NCI-H748 (cell line): Measurements from ENCODE around the gene MAMDC2.

Experiments
- DNase-seq: peaks from one replicate; lab custom pipeline; 2025; ENCODE audit not compliant: unreplicated experiment; lab: John Stamatoyannopoulos, UW

Gene MAMDC2

DNA sequence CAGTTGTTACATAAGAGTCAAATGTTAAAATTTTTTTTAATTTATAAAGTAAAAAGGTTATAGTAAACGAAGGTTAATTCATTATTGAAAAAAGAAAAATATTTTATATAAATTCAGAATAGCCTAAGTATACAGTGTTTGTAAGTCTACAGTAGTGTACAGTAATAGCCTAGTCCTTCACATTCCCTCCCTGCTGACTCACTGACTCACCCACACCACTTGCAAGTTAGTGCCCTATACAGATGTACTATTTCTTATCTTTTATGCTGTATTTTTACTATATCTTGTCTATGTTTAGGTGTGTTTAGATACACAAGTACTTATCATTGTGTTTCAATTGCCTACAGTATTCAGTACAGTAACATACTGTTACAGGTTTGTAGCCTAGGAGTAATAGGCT, 57.6 kb downstream of the MAMDC2 start:
- no peak for DNase-seq

DNA sequence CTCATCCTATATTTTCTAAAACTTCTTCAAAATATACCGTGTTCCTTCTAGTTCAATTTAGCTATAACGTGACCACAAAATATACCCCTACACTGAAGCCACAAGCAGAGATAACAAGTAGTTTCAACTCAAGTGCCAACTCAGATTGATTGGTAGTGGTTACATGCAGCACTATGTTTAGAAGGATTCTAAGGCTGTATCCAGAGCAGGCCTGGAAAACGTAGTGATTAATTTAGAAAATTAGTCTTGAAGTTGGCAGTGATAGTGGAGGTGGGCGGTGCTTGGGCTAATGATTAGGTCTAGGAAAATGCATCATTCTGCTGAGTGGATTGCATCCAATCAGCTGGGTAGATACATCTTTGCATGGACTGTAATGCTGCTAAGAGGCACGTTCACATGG, 61.5 kb downstream of the MAMDC2 start:
- DNase-seq, result no peak

DNA sequence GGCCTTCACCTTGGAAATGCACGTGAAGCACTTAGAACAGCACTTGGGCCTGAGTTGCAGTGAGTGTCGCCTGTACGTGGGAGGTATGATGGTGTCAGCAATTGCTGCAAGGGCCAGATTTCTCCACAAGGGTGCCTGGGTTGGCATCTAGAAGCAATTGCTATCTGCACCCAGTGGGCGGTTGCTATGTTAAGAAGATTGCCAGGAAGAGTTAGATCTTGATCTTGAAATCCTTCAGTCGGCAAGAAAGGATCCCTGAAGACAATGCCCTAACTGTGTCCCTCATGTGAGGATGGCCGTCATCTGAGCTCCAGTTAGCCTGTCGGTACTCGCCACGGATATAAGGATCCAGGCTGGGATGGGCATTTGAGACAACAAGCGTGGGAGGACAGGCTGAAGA, 62.9 kb downstream of the MAMDC2 start:
- DNase-seq, result no peak

DNA sequence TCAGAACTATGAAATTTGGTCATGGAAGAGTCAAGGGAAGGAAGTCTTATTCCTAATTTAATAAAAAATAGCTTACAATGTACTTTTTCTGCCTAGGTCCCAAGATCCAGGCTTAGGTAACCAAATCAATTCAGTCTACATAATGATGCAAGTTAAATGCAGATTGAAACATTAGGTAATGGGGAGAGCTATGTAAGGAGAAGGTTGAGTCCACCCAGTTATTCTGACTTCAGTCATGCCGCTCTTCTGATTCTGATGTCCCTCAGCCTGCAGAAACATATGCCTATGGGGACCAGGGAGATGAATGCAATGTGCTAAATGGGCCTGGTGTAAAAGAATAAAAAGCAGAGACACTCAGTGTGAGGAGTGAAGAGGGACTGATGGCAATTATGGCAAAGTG, 63.9 kb downstream of the MAMDC2 start:
- DNase-seq, result no peak

DNA sequence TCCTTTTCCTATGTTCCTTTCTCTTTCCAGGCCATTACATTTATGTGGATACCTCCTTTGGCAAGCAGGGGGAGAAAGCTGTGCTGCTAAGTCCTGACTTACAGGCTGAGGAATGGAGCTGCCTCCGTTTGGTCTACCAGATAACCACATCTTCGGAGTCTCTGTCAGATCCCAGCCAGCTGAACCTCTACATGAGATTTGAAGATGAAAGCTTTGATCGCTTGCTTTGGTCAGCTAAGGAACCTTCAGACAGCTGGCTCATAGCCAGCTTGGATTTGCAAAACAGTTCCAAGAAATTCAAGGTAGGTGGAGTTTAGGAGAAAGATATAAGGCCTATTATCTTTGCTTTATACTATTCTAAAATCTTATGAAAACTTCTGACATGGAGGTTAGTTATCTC, 64.5 kb downstream of the MAMDC2 start:
- DNase-seq, result no peak

DNA sequence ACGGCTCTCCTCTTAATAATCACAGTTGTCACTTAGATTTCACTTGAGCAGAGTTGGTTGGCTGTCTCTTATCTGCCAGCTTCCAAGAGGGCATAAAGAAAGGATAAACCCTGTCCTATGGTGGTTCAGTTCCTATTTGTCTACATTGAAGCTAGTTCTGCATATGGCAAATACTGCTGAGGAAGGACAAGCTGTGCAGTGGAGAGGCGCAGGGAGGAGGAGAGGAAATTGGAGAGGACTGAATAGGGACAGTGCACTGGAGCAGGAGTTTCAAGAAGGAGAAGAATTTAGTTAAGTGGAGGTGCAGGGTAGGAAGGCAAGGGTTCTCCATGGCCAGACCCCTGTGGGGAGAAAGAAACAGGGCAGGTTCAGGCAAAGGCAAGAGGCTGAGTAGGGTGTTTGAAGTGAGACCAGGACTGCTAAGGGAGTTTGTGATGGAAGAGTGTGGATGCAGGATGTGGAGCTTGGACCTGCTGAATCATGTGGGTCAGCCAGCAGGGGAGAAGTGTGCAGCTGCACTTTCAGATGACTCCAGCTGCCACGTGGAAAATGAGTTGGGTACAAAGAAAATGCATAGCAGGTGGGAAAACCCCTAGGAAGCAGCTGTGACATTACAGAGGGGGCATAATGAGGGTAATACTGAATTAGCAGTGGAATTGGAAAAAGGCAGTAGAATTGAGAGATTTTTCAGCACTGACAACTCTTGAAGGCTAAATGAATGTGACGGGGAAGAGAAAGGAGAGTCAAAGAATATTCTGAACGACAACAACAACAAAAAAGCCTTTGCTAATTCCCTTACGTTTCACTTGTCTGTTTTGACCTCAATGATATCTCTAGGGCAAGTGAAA, 66.8 kb downstream of the MAMDC2 start:
- peak; percentile 94 for DNase-seq

DNA sequence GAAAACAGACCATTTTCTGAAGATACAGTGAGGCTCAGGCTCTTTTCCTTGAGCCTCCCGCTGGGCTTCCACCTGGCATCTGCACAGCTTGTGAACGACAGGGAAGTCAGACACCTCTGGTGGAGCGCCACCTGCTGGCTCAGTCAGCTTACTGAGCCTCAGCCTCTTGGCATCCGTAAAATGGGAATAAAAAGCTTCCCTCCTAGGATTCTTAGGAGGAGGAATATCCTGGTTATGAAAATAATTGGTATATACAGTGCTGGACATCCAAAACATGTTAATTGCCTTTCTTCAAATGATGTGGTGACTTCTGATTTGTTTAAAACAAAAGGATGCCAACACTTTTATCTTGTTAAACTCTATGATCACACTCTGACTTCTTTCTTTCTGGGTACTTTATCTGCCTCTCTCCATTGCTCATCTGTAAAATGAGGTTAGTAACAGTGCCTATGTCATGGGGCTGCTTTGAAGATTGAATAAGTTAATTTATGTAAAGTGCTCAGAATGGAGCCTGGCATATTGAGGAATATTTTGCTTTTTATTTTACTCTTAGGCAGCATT, 67.5 kb downstream of the MAMDC2 start:
- peak; percentile 96 for DNase-seq

DNA sequence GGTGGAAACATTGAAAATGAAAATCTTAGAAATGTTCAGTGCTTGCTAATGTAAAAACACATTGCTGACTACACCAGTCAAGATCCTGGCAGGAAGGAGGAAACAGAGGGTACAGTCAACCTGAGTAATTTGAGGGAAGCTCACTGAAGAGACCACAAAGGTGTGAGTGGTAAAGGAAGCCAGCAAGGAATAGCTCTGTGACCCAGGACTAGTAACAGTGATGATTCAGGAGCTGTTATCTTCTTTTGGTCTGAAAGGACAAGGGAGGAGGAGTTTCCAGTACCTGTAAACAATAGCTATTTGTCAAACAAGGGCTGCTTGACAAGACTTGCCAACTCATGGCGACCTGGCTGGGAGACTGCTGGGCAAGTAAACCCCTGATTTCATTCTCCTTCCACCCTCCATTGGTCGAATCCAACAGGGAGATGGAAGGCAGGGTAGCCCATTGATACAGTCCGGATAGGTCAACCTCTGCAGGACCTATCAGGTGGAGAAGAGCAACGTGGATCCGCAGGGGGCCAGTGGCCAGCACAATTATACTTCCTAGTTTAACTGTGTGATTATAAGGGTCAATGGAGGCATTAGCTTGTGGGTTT, 68.1 kb downstream of the MAMDC2 start:
- DNase-seq, result peak; percentile 63

DNA sequence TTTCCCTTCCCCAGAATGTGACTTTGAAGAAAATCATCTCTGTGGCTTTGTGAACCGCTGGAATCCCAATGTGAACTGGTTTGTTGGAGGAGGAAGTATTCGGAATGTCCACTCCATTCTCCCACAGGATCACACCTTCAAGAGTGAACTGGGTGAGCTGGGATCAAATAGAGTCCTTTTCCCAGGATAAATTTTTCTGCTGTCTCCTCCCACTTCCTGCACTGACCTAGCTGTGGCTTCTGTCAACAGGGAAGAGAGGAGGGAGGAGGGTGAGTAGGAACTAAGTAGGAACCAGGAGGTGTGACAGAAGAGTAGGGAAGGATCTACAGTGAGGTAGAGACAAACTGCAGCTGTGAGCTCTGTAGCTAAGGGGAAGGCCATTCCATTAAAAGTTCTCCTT, 69.3 kb downstream of the MAMDC2 start:
- DNase-seq, result peak; percentile 35

DNA sequence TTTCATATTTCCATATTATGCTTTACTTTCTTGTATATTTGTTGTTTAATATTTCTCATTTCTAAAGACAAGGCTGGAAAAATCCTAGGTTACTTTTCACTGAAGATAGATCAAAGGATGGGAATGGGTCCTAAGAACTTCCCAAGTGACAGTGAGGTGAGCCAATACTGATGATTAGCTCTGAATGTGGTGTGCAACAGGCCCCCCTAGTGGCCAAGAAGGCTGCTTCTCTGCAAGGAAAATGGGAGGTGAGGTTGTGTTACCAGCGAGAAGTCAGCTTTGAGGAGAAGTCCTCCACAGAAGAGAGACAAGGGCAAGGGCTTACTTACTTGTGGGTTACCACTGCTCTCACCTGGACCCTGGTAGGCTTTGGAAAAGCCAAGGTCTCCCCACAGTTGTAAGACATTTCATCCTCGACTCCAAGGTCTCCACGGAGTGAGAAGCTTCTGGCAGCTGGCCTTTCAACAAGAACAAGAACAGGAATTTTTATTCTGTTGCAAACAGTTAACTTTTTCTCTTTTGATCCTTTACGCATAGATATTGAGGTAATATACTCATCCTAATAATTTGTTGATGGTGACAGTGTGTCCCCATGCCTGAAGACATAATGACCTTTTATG, 69.9 kb downstream of the MAMDC2 start:
- DNase-seq, result peak; percentile 81

DNA sequence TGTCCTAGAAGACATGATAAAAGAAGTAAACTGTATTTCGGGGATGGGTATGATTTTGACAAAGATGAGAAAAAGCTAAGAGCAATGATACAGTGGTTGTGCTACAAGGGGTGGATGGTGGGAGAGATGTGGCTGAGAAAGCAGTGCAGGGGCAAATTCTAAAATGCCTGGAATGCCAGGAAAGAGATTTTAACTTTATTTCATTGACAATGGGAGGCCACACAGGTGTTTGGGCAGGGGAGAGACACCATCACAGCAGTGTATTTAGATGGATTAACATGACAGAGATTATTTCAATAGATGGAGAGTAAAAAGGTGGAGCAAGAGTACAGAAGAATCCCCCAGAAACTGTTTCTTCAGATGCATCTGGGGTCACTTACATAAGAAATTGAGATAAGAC, 71.2 kb downstream of the MAMDC2 start:
- DNase-seq, result no peak

DNA sequence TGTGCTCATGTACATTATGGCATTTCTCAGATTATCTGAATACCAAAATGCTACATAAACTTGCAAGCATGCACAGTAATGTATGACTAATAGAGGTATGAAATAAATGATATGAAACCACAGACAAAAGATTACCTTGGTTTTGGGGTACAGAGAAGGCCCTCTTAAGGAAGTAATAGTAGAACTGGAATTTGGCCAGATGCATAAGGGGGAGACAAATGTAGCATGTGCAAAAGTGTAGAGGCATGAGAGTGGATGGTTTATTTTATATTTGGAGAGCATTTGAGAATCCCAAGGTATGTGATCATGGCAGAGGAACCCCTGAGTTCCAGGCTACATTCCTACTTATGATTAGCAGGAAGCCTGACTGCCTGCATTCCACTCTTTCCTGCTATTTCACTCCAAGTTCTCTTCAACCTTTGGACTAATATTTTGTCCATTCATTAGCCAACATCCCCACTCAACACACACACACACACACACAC, 74.2 kb downstream of the MAMDC2 start:
- DNase-seq, result no peak

DNA sequence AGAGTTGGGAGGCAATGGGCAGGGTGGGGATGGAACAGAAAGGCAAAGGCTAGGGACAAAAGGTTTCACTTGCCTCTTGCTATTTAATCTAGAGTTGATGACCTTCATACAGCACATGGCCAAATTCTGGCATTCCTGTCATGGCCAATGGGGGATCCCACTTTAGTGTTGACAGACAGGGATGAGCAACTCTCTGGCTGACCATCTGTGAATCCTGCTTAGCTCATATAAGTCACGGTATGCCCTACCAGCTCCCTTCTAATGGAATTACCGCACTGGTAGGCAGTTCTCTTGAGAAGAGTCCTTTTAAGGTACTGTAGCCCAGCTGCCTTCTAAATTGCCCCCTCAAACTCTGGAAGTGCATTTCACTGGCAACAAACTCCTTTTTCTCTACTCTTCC, 76.1 kb downstream of the MAMDC2 start:
- DNase-seq, result no peak

DNA sequence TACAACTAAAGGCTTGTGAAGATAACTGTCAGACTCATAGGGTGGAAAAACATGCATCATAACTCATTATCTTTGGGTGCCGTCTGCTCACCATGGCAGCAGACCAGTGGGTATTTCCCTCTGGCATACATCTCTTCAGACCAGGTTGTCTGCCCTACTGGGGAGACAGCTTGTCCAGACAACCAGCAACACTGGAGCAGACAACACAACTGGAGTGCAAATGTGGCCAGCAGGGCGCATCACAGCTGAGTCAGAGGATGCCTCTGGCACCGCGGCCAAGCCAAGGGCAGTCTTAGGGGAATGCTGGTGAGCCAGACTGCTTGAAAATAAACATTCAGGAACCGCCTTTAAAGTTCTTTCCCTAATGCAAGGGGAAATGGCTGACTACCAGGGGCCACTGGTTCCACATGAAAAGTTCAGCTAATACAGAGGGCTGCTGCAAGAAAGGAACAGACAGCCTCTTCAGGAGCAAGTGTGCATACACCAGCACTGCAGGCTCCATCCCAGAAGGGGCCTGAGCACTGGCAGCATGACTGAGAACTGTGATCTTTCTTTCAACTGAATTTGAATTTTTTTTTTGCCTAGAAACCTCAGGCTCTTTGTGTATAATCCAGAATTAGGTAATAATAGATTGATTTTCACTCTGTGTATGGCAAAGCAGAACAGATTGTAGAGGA, 77.3 kb downstream of the MAMDC2 start:
- peak; percentile 23 for DNase-seq

DNA sequence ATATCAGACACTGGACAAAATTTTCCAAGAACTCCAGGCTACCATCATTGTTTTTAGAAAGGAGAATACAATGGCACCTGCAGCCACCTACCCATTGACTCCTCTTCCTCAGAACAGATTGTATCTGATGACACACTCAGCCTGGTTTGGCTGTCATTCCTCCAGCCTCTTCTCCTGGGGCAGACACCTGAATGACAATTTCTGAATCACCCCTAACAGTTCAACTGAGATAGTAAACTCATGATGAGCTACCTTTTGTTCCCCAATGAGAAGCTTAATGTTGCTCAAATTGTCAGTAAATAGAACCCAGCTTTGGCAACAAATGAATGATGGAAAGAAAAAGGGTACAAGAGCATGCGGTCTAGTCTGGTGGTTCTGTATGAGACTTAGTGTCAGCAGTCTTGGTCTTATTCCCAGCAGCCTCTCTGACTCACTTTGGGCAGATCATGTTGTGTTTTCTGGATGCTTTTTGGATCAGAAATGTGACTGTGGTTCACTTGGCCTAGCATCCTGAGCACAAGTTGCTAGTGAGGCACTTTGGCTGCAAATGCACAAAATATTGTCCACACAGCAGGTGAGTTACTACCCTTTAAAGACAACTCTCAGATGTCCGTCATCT, 78.3 kb downstream of the MAMDC2 start:
- DNase-seq, result no peak

DNA sequence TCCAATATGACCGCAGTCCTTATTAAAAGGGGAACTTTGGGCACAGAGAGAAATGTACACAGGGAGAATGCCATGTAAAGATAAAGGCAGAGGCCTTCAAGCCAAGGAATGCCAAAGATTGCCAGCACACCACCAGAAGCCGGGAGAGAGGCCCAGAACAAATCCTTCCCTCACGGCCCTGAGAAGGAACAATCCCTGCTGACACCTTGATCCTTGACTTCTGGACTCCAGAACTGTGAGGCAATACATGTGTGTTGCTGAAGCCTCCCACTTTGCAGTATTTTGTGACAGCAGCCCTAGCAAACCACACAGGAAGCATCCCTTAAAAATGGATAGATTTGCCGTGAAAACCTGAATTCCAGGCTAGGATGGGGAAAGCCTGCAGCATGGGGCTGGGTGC, 80.0 kb downstream of the MAMDC2 start:
- no peak for DNase-seq

DNA sequence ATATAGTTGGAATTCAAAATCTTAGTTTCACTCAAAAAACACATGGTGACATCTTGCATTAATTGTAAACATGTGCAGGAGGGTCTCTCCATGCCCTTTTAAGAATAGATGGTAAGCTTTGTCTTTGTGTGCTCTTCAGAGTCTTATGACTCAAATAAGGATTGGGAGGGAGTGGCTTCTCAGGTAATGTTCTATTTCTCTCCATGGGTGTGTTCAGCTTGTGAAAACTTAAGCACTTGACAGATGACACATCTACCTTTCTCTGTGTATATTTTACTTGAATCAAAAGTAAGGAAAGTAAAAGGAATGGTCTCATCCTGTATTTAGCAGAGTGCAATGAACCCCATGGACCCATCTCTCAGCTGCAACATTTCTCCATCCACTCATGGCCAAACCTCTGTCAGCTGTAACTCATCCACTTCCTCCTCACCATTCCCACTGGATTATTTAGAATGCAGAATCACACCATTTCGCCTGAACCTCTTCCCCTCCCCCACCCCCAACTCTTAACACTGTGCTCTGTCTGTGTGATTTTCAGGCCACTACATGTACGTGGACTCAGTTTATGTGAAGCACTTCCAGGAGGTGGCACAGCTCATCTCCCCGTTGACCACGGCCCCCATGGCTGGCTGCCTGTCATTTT, 82.1 kb downstream of the MAMDC2 start:
- no peak for DNase-seq

DNA sequence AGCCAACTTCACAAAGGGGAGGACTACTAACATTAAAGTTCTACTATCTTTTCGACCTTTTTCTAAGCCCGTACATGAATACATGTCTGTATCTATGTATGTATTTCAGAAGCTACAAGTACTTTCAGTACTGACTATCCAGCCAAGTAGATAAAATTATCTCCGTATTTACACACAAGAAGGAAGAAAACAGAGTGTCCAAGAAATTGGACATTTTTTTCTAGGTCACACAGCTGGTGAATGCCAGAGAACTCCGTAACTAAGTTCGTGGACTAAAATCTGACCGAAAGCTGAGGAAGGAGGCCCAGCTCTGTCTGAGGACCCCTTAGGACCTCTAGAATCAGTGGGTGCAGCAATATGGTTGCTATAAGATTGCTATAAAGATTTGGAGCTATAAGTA, 83.4 kb downstream of the MAMDC2 start:
- no peak for DNase-seq

DNA sequence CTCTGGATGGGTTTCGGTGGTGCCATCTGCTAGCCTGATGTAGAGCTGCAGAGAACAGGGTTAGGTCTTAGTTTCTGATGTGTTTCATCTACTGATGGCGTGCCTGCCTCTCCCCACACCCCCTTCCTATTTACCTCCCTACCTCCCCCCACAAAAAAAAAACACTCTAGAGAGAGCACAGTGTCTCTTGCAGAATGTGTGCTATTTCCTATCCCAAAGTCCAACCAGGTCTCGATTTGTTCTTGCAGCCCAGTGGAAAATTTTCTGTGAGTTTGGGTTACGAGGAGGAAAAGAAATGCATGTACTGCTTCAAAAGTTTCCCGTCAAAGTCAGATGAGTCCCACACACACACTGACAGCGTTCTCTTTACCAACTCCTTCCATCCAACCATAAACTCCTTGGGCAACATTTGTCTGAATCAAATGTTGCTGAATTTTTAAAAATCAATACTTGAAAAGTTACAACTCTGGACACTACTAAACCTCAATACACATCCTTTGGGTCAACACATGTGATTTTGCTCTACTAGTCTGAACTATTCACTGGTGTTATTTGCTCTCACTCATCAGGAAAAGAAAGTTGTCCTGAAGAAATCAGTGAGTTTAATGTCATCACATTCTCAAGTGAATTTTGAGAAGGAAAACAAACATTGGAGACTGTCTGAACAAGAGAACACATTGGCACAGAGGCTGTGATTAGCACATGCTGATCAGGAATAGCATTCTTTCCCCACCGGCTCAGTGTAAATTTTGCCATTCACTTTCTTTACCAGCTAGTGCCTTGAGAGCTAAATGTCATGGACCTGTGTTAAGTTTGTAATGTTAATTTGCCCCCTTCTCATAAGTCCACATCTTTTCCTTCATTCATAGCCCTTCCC, 84.1 kb downstream of the MAMDC2 start:
- DNase-seq, result no peak
